DMS53 (cell line): ENCODE data around the gene PKHD1.
A peak's percentile ranks its signal among the peaks of the same experiment; 100 is the strongest.

Experiments used
- DNase-seq: peaks from one replicate; lab custom pipeline; 2025; lab: John Stamatoyannopoulos, UW

Gene PKHD1

DNA sequence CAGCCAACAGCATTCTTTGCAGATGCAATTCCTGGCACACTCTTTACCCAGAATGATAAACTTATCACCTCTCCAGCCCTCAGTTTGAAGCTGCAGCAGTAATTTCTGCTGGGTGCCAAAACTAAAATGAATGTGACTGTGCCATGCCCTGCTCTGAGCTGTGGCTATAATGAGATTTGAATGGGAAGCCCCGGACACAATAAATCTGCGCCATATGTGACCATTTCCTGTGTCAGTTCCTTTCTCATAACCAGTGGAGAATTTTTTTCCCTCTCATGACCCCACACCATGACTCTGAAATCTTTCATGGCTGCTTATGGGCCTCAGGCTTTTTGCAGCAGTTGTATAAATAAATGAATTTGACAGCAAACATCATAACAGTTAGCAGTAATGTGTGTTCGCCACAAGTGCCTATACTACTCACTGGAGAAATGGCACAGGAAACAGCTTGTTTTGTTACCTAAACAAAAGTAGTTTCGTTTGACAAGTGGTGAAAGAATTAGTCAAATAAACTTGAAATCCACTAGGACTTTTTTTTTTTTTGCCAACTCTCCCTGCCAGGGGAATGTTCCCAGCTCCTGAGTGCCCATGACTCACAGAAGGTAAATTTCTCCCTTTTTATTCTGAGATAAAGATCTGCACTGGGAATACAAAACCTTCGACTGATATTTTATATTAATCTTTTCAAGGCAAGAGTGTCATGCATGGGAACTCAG lies 408.4 kb downstream of the PKHD1 start:
- peak; percentile 92 for DNase-seq

DNA sequence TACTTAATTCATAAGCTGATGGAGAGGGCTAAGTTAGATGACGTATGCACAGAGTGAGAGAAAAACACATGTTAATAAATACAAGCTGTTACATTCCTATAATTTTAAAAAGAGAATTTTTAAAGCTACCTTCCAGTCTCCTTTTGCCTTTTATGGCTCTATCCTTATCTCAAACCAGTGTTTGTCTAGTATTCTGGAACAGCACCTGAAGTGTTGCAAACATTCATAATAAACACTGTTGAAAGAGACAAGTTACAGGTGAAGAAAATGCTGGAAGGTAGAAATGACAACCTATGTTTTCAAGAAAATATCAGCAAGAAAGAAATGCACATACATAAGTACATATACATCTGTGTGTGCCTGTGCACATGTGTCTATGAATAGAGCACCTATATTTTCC lies 409.1 kb downstream of the PKHD1 start:
- DNase-seq = peak; percentile 56

DNA sequence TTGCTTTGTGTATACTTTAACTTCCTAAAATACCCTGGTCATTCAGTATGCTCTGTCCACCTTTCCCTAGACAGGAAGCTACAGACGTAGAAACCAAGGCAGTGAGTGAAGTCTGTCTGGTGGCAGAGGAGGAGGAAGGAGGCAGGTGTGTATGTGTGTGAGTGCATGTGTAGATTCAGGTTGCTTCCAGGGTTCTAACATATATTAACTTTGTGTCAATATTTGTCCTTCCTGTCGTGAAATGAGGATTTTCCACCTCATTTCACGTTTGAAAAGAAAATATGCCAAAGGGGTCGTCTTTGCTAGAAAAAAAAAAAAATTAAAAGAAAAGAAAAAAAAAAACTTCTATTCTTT lies 411.5 kb downstream of the PKHD1 start:
- DNase-seq = peak; percentile 94

DNA sequence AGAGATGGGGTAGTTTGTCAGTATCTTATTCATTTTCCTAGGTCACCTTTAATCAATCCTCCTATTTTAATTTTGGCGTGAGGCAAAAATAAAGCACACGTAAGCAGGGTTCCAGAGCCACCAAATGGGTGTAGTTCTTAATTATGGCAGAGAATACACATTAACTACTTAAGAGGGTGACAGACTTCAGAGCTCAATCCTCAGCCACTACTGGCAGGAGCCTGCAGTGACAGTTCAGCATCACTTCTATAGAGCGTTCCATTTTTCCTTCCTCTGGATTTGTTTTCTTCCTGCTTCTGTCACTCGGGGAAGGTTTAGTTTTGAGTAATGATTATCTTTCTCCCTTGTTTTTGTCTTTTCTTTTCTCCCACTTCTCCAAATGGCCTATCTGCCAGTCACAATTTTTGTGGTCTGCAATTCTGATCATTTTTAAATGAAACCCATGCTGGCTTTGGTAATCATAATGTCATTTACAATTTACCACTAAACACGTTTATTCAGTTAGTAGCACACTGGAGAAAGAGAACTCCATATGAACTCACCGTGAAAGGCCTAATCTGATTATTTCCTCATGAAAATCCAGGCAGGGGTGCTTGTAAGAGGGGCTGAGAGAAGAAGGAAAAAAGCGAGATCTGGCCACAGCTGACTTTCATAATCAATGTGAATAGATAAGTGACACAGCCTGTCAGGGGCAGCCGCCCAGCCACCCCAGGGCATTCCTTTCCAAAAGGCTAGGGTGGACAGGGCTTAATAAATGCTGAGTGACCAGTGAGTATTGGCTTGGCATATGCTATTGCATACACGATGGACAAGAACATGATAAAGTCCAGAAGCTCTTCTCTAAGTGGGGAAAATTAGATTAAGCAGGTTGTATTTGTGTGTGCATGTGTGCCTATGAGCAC lies 412.1 kb downstream of the PKHD1 start:
- peak; percentile 73 for DNase-seq

DNA sequence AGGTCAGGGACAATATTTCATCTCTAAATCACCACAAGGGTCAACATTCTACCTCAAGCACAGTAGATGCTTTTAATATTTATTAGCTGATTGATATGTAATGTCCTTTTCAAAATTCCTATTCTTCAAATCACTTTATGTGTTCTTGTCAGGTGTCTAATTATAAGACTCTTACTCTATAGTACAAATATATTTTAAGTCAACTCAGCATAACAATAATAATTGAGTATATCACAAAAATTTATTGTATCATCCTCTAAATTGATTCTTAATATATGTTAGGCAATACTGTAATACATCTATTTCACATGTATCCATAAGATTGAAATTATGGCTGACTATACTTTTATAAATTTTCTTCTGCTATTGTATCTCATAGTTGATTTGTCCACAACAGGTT lies 423.9 kb downstream of the PKHD1 start:
- no peak for DNase-seq

DNA sequence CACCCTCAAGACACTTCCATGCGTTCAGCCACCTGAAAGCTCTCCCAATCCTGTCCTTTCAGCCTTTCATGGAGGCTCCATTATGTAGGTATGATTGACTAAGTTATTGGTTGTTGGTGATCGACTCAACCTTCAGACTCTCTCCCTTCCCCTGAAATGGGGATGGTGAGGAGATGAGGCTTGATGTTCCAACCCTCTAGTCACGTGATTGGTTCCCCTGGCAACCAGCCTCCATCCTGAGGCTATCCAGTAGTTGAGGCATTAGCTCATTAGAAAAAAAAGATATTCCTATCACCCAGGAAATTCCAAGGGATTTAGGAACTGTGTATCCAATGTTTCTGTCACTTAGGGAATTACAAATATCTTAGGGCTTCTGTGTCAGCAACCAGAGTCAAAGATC lies 426.6 kb downstream of the PKHD1 start:
- no peak for DNase-seq

DNA sequence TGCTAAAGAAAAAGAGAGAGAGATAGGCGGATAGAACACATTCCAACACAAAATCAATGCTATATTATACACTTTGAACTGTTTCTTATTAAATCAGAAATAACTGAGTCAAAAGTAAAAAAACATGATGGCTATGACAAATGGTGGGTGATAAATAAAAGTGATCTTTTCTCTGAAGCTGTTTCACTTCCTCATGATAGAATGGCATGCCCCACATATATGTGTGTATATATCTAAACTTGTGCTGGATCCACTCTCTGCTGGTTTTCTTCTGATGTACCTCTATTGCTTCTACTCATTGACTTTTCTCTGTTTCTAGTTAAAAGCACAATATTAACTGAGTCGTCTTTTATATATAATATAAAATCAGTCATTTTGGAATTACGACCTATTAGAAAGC lies 429.9 kb downstream of the PKHD1 start:
- DNase-seq = no peak

DNA sequence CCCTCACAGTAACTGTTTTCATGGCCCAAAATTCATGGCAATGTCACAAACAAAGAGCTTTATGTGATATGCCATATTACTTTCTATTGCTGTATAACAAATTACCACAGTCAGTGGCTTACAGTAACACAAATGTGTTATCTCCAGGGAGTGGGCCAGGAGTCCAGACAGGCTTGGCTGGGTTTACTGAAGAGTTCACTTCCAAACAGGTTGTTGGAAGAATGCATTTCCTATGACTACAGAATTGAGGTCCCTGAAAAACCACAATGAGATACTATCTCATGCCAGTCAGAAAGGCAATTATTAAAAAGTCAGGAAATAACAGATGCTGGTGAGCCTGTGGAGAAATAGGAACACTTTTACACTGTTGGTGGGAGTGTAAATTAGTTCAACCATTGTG lies 431.9 kb downstream of the PKHD1 start:
- no peak for DNase-seq

DNA sequence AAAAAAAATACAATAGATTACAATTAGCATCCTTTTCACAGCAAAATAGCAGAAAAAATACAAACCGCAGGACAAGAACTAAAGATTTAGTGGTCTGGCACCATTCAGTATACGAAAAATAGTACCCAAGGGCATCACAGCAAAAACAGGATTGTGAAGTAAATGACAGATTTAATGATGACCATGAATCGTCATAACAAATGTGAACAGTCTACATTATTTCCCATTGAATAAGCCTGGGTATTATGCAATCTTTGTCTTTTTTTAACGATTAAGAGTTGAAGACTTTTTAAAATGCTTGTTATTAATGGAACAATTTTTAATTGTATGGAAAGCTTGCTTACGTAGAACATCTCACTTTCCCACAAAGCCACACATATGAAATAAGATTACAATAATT lies 432.8 kb downstream of the PKHD1 start:
- no peak for DNase-seq

DNA sequence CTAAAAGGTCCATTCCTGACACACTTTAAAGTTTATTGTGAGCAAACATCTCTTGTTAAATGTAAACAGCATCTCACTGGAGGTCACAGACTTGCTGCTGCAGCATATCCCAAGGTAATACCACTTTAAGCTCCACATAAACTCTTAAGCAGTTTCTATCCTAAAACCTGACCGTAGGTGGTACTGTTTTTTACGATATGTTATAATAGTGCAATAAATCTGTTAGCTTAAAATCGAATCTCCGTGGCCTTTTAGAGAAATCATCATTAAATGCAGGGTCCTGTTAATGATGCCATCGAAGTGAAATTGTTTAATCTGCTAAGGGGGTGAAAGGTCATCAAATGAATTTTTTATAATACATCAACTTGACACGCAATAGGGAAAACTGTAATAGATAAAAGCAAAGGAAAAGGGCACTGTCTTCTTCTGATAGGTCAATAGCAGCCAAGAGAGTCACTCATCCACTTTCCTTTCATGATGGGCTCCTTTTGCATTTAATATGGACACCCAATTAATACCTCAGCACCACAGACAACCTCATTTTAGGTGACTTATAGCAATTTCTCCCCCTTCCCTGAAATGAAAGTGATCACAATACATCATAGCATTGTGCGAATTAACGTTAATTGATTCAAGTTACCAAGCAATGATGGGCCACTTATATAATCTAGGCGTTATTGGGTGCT lies 436.1 kb downstream of the PKHD1 start:
- DNase-seq = peak; percentile 47

DNA sequence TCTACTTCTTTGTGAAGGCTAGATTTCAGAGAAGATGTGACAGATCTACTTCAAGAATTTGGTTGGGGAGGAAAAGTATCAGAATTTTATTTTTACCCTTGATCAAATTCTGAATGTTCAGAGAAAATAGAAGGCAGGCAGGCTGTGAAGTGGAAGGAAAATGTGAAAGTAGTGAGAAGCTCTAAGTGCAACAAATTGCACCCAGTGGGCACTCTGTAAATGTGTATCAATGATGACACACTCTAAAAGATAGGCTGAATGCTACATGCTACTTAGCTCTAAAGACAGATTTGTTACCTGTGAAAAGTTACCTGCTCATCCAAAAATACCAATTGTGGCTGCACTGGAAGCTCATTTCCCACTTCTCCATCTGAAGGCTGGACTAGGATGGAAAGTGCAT lies 438.6 kb downstream of the PKHD1 start:
- DNase-seq = no peak

DNA sequence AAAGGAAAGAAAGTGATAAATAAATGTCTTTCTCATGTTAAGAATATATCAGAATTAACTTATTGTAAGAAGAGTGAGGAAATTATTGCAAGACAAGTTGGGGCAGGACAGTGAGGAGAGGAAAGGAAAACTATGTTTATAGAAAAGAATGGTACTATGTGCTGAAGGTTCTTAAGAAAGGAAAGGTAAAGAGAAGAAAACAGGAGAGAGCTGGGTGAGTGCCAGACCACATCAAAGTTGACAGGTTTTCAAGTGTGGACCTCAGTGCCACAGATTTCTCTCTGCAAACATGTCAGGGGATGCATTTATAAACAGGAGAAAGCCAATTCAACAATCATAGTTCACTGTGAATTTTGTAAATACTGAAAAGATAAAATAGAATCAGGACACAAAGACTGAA lies 439.2 kb downstream of the PKHD1 start:
- DNase-seq = peak; percentile 68

DNA sequence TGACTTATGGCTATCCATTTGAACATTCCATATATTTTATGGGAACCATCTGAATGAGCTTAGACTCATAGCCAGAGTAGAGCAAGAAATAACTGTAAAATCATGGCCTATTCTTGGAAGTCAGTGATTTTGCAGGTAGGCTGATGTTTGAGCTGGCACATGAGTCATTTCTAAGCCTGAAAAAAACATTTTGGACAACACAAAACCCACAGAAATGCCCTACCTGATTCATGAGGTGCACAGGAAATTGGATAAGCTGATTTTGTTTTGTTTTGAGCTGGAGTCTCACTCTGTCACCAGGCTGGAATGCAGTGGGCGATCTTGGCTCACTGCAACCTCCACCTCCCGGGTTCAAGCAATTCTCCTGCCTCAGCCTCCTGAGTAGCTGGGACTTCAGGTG lies 443.0 kb downstream of the PKHD1 start:
- no peak for DNase-seq

DNA sequence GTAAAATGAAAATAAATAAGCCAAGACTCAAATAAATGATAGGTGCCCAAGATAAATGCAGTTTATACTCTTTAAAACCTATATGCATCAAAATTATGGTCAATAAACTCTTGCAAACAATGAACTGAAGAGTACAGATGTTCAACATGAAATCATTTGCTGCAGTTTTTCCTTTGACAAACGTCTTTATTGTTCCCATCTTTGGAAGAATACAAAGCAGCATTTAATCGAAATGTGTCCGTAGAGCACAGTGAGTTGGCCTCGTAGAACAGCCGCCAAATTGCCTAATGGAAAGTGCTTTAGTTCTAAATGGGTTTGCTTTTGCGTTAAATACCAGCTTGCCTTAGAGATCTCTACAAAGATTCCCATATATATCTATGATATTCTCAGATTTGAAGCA lies 447.4 kb downstream of the PKHD1 start:
- DNase-seq = no peak

DNA sequence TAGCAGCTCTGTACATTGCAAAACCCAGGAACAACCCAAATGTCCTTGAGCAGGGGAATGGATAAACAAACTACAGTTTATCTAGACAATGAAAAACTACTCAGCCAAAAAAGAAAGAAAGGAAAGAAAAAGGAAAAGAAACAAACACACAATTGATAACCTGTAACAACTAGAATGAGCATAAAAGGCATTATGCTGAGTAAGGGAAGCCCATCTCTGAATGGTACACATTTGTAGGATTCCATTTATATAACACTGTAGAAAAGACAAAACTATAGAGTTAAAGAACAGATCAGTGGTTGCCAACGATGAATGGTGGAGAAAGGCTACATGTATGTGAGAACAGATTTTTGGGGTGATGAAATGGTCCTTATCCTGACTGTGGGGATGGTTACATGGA lies 454.0 kb downstream of the PKHD1 start:
- DNase-seq = no peak

DNA sequence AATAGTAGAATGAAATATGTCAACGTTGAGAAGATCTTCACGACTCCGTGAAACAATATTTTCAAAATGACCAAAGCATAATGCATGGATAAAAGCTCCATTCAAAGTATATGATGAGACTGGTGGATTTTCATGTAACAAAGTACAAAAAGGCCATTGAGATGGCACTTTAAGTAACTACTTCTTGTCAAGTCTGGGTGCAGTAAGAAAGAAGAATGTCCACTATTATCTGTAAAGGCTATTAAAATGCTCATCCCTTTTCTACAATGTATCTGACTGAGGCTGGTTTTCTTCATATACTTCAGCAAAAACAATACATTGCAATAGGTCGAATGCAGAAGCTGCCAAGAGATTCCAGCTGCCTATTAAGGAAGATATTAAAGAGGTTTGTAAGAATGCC lies 457.4 kb downstream of the PKHD1 start:
- no peak for DNase-seq

DNA sequence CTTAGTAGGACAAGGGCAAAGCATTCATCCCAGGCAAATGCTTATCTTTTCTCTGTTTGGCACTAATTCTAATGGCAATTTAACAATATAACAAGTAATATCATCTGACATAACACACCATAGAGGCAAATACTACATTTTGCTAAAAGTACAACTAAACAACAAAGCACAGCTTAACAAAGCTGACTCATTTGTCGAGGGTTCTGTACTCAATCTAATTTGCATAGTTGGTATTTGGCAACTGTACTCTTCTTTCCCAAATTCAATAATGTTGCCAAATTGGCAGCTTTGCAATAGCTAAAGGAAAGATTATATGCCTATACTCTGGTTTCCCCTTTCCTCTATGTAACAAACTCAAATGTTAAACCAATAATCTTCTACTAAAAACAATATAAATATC lies 461.0 kb downstream of the PKHD1 start:
- DNase-seq = no peak

DNA sequence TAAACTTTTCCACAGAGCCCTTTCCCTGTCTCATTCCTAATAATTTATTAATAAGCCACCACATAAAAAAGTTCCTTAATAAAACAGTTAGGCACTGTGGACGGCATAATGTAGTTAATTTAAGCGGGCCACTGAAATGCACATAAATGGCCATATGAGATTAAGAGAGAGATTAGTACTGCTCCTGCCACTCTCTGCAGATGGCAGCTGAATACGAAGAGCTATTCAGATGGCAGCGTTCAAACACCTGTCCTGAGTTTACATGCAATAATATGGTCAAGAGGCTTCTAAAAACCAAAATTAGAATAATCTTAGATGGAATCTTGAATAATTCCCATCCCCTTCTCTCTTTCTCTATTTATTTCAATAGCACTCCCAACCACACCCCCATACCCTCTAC lies 461.8 kb downstream of the PKHD1 start:
- no peak for DNase-seq

DNA sequence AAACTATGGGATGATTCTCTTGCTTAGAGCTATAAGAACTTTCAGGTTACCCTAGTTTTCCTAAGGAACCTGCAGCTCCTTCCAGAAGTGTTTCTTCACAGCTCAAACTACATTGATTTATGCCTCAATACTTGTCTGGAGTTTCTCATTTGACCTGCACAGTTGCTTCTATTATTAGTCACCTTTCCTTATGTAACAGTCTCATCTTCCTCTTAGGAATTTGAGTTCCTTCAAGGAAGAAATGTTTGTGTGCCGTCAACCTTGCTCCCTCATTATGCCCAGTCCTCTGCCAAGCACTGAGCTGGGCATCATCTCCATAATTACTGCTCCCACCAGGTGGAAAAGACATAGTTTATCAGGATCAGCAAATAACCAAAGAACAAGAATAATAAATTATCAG lies 466.4 kb downstream of the PKHD1 start:
- DNase-seq = no peak

DNA sequence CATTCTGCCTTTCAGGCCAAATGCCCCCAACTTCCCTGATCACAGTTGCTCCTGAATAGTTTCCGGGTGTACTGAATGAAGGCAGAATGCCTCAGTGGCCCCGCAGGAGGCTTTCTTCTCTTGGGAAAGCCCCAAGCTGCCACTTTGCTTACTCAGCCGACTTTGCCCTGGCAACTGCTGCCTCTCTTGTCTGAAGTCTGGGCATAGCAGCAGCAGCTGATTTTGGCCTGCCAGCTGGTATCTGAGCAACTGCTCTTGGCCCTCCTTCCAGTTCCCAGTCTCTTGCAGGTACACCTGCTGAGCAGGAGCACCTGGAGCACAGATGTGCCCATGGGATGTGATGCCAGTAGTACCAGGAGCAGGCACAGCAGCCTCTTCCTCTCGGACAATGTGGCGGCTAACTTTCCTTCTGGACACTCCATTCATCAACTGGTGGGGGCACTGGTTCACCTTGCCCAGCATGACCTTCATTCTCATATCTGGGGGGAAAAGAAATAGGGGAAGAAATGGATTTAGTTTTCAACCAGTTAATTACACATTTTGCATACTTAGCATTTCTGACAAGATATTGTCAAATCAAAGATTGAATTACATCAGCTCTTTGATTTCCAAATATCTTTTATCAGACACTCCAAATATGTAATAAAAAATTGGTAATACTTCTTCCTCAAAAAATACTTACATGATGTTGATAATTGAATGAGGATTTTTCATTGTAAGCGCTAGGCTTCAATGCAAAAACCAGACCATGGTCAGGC lies 468.2 kb downstream of the PKHD1 start:
- peak; percentile 92 for DNase-seq

DNA sequence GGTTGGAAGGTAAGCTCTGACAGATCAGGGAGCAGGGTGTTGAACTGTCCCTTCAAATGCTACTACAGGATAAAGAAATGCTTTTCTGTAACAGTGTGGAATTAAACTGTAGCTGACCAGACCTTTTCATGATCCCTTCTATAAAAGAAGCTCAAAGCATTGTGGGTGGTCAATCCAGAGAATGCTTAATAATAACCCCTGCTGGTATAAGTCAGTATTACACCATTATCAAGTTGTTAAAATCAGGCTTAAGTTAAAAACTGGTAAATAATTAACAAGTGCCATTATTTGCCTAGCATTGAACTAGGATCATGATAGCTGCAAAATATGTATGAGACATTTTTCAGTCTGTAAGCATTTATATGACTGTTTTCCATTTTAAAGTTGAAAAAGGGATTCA lies 468.9 kb downstream of the PKHD1 start:
- peak; percentile 81 for DNase-seq

DNA sequence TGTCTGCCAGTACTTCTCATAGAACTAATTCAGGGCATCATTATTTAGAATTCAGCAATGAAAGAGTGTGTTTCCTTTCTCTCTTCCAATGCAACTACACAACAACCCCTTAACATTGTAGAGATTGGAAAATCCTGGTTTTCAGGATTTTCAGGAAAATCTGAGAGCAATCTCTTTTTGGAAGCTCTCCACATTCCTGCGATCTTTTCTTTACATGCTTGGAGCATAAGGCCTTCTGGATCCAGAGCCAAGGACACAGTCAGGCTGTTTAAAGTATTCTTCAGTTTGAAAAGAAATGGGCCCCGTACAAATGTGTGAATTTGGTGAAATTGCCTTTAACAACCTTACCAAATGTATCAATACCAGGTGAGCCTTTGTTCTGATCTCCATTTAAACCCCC lies 469.7 kb downstream of the PKHD1 start:
- DNase-seq = no peak
